GM21447 (cell line): ENCODE data around the gene PLS1.
A peak's percentile ranks its signal among the peaks of the same experiment; 100 is the strongest.
"Not testable (repeated sequence)": the region's sequence is repeated elsewhere in the genome, so short reads cannot be mapped to it uniquely, and the experiment has no call there.

ENCODE experiments used
- ATAC-seq: cut with Tn5 transposase; IDR thresholded peaks from one replicate; pipeline ENCODE4 v1.9.1; 2021; ENCODE audit not compliant: unreplicated experiment

PLS1 gene

DNA sequence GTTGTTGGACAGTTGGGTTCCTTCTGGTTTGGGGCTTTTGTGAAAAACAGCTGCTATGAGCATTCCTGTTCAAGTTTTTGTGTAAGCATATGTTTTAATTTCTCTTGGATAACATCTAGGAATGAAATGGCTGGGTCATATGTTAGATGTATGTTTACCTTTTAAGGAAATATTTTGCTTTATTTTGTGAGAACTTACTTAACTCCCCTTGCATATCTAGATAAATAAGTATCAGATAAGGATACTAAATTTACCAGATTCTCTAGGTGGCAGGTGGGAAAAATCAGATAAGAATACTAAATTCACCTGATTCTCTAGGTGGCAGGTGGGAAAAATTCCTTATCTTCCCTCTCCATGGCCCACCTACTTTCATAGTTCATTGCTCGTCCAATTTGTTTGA is 1.1 kb upstream of the PLS1 start:
- no peak for ATAC-seq

DNA sequence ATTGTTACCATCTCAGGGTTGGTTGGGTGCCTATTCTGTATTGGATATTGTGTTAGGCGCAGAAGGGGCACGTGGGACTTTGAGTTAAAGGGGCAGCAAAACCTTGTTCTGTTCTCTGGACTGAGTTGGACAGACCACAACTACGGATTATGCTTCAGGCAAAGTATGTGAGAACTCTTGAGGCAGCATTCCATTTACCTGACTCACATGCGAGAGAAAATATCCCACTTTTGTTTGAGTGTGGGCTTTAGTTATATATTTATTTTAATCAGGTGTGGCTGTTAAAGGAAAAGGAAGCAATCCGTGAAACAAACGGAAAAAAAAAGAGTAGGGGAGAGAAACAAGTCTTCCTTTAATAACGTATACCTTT is 627 bp upstream of the PLS1 start:
- ATAC-seq, result peak; percentile 12

DNA sequence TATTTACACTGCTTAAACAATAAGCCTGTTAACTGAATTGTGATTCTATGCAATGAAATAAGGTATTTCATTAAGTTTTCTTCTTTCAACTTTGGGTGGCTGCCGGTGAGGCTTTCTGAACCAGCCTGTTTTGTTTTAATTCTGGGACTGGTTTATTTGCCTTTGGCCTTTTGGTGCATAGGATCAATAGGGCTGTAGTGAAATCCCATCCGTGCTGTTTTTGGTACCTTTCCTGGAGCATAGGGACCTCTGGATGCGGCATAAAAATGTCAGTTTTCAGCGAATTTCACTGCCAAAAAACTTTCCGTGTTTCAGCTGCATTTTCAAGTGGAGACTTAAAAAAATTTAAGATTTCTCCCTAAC is 514 bp downstream of the PLS1 start:
- ATAC-seq, result no peak

DNA sequence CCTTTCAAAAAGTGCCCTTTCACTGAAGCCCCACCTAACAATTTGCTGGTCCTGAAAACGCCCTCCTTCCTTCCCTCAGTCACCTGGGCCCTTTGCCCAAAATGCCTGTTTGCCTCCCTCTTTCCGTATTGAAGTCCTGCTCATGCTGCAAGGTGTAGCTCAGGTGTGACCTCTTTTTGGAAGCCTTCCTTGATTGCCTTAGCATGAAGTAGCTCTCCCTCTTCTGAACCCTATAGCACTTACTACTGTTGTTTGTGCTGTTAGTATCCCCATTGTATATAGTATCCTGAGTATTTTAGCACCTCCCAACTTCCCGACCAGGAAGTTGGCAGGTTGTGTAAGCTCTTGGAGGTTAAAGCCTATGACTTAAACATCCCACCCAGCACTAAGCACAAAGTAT is 1.7 kb downstream of the PLS1 start:
- no peak for ATAC-seq

DNA sequence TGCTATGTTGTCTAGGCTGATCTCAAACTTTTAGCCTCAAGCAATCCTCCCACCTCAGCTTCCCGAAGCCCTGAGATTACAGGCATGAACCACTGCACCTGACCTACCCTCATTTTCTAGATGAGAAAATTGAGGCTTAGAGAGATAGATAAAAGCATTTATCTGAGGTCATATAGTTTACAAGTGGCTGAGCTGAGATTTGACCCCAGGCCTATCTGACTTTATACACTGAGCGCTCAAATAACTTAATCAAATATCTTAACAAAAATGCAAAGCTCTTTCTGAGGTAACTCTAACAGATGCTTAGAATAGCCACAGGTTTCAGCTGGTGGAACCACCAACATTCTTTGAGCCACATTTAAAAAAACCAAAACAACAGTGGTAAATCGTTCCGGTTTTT is 5.5 kb downstream of the PLS1 start:
- no peak for ATAC-seq

DNA sequence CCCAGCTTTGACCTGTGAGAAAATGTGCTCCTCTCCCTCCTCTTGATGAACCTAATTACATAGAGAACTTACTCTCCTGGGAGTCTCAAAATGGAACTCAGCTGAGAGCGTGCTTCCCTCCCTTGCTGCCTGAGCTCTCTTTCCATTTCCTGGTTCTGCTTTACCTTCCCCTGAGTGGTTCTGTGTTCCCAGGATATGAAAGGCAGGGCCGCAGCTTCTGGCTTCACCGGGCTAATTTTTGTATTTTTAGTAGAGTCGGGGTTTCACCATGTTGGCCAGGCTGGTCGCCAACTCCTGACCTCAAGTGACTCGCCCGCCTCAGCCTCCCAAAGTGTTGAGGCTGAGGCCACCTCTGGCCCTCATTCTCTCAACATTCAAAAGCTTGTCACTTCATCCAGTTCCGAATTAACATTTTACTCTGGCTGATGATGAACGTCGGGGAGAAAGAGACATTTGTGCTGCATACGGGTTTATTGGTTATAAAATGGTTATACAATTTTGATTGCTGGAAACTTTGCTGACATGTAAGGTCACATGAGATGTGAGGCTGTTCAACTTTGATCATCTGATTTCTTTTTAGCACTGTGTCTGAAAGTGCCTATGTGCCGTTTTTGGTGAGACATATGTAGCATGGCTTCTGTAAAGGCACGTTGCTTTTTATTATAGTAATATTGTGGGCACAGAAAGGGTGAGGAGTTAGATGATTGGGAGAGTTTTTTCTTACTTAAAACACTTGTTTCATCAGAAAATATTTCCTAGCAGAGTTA is 6.6 kb downstream of the PLS1 start:
- ATAC-seq, result no peak

DNA sequence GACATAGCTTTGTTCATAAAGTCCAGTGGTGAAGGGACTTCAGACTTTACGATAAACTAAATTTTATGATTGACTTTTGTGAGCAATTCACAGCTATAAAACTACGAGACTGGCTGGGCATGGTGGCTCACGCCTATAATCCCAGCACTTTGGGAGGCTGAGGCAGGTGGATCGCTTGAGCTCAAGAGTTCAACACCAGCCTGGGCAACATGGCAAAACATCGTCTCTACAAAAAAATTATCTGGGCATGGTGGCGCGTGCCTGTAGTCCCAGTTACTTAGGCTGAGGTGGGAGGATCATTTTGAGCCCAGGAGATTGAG is 7.2 kb downstream of the PLS1 start:
- not testable (repeated sequence) for ATAC-seq

DNA sequence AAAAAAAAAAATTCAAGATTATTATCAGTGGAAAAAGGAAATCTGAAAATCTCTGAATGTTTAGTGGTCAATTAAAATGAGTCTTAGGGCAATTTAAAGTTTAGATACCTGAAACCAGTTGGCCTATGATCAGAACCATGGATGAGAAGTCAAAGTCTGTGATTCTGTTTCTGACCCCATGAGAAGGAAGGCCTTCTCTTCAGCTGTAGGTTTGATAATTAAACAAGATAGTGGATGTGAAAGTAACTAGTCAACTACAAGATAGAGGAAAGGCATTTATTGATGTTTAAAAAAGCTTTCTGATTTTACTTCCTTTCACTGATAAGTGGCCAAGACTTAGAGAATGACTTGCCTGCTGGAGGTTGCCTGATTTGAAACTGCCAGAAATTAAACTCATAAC is 8.7 kb downstream of the PLS1 start:
- no peak for ATAC-seq

DNA sequence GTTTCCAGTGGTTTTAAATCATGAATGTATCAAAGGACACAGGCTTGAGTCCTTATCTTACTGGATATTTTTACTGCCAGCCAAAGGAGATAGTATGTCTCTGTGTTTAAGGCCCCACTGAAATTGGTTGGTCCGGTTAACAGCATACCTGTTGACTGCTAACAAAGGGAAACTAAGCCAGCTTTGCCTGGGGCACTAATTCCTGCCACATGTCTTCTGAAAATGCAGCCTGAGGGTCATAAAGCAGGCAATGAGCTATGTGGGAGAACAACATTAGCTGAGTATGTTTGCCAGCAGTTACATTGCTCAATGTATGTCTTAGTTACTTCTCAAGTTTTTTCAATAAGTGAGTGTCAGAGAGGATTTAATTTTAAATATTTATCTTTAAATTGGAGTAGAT is 12.4 kb downstream of the PLS1 start:
- ATAC-seq, result no peak

DNA sequence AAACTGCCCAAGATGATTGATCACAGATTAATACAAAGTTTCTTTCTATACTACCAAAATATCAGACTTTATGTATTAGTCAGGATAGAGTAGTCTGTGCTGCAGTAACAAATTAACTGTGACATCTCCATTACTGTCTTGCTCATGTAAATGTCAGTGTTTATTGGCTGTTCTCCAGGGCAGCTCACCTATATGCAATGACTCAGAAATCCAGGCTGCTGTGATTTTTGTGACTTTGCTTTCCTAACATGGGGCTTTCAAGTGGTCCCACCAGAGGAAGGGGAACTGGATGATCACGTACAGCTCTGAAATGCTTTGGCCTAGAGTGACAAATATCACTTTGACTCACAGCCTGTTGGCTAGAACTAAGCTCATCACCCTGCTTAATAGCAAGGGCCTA is 12.9 kb downstream of the PLS1 start:
- no peak for ATAC-seq

DNA sequence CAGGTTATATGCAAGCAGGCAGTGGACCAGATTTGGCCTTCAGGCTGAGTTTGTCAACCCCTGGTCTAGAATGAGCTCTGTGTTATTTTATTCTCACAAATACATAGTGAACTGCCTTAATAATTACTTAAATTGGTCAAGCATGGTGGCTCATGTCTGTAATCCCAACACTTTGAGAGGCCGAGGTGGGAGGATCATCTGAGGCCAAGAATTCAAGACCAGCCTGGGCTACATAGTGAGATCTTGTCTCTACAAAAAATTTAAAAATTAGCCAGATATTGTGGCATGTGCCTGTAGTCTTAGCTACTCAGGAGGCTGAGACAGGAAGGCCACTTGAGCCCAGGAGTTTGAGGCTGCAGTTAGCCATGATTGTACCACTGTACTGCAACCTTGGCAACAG is 15.0 kb downstream of the PLS1 start:
- ATAC-seq, result no peak

DNA sequence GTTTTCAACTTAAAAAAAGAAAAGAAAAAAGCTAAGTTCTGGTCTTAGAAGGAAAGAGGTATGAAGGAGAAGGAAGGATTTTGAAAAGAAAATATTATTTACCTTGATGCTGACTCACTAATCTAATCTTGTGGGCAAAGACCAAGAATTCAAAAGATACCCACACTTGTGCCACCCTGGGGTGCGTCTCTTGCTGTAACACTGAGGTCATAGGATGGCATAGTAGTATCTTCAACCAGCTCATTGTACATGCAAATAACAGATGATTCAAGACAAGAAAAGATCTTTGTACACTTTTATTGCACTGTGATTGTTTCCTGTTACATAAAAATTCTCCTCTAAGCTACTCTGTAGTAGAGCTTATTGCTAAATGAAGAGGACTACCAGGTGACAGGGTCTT is 17.3 kb downstream of the PLS1 start:
- ATAC-seq, result no peak

DNA sequence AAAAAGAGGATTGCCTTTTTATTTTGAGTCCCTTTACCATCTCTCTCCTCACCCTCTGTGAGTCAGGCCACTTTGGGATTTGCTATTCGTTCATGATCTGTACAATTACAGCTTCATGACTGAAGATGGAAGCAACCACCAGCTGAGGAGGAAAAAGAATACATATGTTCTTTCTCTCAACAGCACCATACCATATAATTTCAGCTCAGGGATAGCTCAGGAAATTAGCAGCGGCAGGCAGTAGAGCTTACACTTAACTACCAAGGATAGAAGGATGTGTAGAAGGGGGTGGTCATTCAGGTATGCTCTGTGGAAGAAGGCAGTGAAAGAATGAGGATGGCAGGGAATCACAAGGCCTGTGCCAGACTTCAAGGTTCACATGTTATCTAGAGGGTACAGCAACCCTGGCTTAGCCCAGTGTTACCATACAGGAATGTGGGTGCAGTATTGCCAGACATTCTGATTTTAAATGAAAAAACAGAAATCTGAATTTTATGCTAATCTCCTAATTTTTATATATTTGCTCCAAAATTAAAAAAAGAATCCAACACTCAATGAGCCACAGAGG is 17.9 kb downstream of the PLS1 start:
- ATAC-seq, result no peak

DNA sequence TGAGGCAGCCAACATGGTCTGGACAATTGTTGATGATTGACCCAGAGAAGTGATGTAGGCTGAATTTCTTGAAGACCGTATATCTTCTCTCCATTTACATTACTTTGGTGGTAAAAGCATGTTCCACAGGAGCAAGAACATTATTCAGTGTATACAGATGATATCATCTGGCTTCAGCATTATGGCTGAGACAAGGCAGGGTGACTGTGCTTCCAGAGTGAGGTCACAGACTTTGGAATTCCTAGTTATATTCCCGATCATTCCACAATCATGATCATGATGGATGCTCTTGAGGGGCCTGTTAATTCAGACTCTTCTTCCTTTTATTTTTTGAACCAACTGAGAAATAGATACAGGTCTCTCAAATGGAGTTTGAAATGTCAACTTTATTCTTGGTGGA is 19.0 kb downstream of the PLS1 start:
- no peak for ATAC-seq

DNA sequence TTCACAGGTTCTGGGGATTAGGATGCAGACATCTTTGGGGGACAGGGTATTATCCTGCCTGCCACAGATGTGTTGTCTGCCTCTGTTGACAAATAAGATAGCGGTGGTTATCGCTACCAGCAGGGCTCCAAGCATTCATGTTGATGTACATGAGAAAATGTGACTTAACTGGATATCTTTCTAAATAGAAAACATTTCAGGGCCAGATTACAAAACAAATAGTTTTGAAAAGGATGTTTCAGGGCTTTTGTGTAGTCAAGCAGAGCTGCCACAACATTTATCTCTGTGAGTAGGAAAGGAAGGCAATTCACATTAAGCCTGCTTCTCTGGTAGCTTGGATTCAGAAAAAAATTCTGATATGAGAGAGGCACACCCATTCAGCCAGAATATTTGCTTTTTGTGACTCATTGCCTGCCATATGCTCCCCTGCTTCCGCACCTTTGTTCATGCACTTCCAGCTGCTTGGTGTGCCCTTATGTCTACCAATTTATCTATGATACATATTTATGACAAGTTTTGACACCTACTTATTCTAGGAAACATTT is 22.8 kb downstream of the PLS1 start:
- no peak for ATAC-seq

DNA sequence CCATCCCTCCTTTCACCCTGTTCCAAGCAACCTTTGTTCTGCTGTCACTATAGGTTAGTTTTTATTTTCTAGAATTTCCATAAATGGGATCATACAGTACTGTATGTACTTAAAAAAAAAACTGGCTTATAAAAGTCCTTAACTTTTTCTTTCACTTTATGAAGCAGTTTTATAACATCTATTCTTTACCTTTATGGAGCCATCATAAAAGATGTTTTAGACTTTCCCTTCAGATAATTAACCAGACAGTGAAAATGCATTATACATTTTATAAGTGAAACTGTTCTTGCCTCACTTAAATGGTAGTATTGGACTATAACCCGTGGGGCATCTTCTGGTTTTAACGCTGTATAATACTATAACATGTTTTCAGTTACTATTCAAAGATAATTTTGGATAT is 26.2 kb downstream of the PLS1 start:
- no peak for ATAC-seq

DNA sequence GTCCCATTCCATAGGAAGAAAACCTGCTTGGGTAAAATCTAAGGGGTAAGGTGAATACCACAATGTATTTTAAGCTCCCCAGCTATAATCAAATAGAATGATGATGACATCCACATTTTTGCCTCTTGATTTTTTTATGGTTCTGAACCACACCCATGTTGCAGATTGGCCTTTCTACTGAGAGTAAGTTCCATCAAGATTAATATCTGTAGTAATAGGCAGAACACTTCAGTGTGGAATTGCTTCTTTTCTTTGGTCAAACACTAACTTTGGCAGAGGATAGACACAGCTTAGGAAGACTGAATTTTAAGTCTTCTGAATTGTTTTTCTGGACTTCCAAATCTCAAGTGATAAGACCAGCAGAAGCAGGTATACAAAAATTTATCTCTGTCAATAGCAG is 27.0 kb downstream of the PLS1 start:
- no peak for ATAC-seq

DNA sequence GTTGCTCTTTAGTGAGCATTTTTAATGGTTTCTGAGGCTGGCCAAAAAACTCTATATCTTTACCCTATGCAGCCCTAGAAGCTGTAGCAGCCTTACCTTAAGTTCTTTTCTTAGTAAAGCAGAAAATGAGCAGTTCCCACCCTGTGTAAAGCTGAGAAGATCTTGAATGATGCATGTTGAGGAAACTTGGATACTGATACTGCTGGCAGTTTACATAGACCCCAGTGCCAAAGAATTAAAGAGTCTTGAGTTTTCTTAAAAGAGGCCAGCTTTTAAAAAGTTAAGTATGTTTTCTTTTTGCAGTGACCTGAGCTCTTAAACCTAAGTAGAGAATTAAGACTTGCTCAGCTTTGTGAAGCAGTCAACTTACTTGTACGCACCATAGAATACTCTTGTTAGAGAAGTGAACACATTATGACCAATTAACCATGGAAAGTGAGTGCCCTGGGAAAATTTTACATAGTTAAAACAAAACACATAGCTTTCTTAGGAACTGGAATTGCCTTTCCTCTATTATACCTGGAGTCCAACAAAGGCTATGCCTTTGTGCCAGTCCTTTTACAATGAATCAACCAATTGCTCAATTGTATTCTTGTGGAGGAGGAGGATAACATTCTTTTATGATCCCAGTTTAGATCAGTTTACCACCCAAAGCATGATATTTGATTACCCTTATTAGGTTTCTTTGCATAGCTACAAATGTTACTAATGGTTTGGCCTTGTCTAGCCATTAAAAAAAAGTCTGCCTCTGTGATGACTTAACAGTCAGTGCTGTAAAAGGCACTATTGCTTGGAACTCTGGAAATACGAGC is 28.4 kb downstream of the PLS1 start:
- no peak for ATAC-seq

DNA sequence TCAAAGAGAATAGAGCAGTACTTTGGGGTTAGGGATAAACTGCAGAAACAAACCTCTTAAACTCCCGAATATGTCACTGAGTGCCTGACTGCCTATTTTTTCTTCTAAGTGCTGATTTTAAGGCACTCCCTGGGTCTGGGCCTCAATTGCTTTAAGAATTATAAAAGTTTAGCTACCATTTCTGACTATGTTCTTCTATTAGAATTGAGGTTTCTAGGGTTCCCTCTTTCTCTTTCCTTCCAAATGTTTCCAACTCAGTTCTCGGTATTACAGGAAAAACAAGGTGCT is 28.9 kb downstream of the PLS1 start:
- ATAC-seq, result no peak

DNA sequence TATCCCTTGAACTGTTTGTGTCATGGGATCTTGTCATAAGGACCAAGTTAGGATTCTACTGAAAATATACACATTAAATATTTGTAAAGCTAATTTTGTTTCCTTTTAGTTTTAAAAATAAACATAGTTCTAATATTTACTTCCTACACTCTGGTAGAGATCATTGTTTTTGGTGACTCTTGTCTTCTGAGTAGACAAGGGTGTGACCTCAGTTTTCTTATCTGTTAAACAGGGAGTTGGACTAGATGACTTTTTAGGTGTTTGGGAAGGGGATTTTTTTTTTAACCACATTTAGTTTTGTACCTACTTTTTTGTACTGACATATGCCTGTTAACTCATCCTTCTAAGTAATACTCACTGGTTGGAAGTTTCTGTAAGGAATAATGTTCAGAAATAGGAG is 30.8 kb downstream of the PLS1 start:
- ATAC-seq, result no peak

DNA sequence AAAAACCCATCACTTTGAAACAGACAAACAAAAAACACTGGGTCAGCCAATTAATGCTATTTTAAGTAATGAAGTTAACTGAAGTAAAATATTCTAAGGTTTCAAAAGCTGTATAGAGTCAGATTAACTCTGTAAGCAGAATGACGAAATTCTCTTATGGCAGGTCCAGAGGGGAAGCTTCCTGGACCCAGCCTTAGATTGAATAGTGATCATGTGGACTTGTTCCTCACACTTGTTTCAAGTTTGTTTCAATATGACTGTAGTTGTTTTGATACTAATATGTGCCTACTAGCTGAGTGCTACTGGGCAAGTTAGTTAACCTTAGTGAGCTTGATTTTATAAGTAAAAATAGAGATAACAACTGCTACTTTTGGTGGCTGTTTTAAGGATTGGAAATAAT is 32.6 kb downstream of the PLS1 start:
- ATAC-seq, result peak; percentile 65

DNA sequence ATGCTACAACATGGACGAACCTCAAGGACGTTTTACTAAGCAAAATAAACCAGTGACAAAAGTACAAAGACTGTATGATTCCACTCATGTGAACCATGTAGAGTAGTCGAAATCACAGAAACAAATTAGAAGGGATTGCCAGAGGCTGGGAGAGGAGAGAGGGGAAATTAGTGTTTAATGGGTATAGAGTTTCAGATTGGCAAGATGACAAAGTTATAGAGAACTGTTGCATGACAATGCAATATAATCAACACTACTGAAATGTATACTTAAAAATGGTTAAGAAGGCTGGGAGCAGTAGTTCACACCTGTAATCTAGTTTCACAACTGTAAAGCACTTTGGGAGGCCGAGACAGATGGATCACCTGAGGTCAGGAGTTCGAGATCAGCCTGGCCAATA is 36.9 kb downstream of the PLS1 start:
- ATAC-seq, result no peak

DNA sequence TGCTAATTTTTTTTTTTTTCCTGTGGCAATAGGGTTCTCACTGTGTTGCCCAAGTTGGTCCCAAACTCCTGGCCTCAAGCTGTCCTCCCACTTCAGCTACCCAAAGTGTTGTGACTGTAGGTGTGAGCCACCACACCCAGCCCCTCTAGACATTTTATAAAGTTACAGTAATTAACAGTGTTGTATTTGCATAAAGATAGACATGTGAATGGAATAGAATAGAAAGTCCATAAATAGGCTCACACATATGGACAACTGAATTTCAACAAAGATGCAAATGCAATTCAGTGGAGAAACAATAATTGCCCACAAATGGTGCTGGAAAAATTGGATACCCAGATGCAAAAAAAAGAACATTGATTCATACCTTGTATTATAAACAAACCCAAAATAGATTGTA is 39.9 kb downstream of the PLS1 start:
- no peak for ATAC-seq
